ENCODE results near the gene DGKB.

DGKB gene

DNA sequence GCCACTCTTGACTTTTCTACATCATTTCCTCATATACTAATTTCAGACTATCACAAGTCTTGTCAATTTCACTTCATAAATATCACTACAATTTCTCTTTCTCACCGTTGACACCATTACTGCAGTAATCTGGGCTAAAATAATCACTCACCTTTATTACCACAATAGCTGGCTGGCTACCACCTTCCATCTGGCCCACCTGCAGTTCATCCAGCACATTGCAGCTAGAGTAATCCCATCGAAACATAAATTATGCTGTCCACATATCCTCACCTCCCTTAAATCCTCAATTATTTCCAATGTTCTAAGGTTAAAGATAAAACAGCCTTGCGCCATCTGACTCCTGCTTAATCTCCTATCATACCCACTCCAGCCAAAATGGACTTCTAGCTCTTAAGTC, 16.0 kb downstream of the DGKB start:
- no peak for TF ChIP-seq CREB5 (CRISPR knock-in tag; IDR thresholded peaks at IDR 0.05; ENCODE audit: low read depth)
- no peak for TF ChIP-seq ZFP30 (CRISPR knock-in tag; IDR thresholded peaks at IDR 0.05)
- no peak for TF ChIP-seq TSHZ2 (CRISPR knock-in tag; IDR thresholded peaks at IDR 0.05)
- no peak for TF ChIP-seq ARNTL (CRISPR knock-in tag; IDR thresholded peaks at IDR 0.05; ENCODE audit: borderline replicate concordance, low read depth)
- no peak for ATAC-seq

GRCh38 chr7:14875941-14876587, 26.5 kb downstream of the DGKB start:
- no peak for ATAC-seq

GRCh38 chr7:14871880-14872279, 30.7 kb downstream of the DGKB start:
- TF ChIP-seq ZC3H10 (CRISPR knock-in tag; IDR thresholded peaks at IDR 0.05): 0 out of 2 replicates have a peak, but pooled peaks have one; percentile 24
- TF ChIP-seq CREB5 (CRISPR knock-in tag; IDR thresholded peaks at IDR 0.05; ENCODE audit: low read depth): no peak
- ATAC-seq: peak; percentile 65

More at GRCh38 chr7:14875941-14876587, 26.5 kb downstream of the DGKB start:
- TF ChIP-seq ARNTL (CRISPR knock-in tag; IDR thresholded peaks at IDR 0.05; ENCODE audit: borderline replicate concordance, low read depth) (no peak), POU6F1 (CRISPR knock-in tag; IDR thresholded peaks at IDR 0.05; ENCODE audit: borderline replicate concordance, low read depth) (no peak), ZNF70 (CRISPR knock-in tag; IDR thresholded peaks at IDR 0.05) (no peak)

DNA sequence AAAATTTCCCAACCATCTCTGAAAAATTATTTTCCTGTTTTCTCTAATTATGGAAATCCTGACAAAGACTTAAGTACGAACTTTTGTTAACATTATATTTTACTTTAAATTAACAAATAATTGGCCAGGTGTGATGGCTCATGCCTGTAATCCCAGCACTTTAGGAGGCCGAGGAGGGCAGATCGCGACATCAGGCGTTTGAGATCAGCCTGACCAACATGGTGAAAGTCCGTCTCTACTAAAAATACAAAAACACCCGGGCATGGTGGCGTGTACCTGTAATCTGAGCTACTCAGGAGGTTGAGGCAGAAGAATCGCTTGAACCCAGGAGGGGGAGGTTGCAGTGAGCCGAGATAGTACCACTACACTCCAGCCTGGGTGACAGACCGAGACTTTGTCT, 32.2 kb downstream of the DGKB start:
- ATAC-seq: no peak
- TF ChIP-seq ZFP30 (CRISPR knock-in tag; IDR thresholded peaks at IDR 0.05) (no peak), ZNF565 (CRISPR knock-in tag; conservative IDR thresholded peaks at IDR 0.05; ENCODE audit: low read depth) (no peak), ESRRG (CRISPR knock-in tag; IDR thresholded peaks at IDR 0.05) (no peak), TSHZ2 (CRISPR knock-in tag; IDR thresholded peaks at IDR 0.05) (no peak), BACH2 (CRISPR knock-in tag; IDR thresholded peaks at IDR 0.05; ENCODE audit: borderline replicate concordance) (no peak), TOX (CRISPR knock-in tag; IDR thresholded peaks at IDR 0.05; ENCODE audit: borderline replicate concordance) (no peak), ARNTL (CRISPR knock-in tag; IDR thresholded peaks at IDR 0.05; ENCODE audit: borderline replicate concordance, low read depth) (no peak), ZNF8 (CRISPR knock-in tag; IDR thresholded peaks at IDR 0.05) (no peak), SNAI2 (CRISPR knock-in tag; IDR thresholded peaks at IDR 0.05) (no peak), ZFP3 (CRISPR knock-in tag; IDR thresholded peaks at IDR 0.05) (no peak), ZNF70 (CRISPR knock-in tag; IDR thresholded peaks at IDR 0.05) (no peak)

DNA sequence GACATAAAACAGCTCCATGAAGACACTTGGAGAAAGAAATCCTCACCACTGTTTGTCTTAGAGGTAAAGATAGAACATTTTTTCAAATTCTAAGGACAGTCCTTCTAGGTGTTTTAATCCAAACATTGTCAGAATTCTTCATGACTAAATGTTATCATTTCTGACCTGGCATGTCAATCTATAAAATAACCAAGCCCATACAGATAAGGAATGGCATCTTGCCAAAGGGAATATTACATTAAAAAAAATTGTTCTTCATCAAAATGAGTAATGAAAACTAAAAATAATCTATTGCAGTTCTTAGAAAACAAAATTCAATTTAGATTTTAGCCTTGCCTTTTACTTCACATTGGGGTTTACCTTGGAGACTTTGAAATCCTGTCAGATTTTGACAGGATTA, 33.6 kb downstream of the DGKB start:
- no peak for TF ChIP-seq ESRRG (CRISPR knock-in tag; IDR thresholded peaks at IDR 0.05)
- TF ChIP-seq ISL1 (CRISPR knock-in tag; IDR thresholded peaks at IDR 0.05): peak; percentile 75
- TF ChIP-seq GLIS3 (CRISPR knock-in tag; IDR thresholded peaks at IDR 0.05): no peak
- no peak for TF ChIP-seq SNAI2 (CRISPR knock-in tag; IDR thresholded peaks at IDR 0.05)
- TF ChIP-seq ZNF70 (CRISPR knock-in tag; IDR thresholded peaks at IDR 0.05): no peak
- no peak for TF ChIP-seq ARNTL (CRISPR knock-in tag; IDR thresholded peaks at IDR 0.05; ENCODE audit: borderline replicate concordance, low read depth)
- no peak for TF ChIP-seq TOX (CRISPR knock-in tag; IDR thresholded peaks at IDR 0.05; ENCODE audit: borderline replicate concordance)

More for the DNA sequence above, 33.6 kb downstream of the DGKB start:
- no peak for ATAC-seq

Data from SK-N-SH treated with all-trans-retinoic acid at 6 μM for 48 hours (cell line).